ENCODE data around the gene PBX1.

The PBX1 gene

GRCh38 chr1:164658864-164659263, 99.9 kb downstream of the PBX1 start:
- Histone ChIP-seq H3K4me1 (ENCODE audit: control insufficient read depth, low read length) (no peaks in the 10 kb centered on the region), H3K4me2 (ENCODE audit: low read length) (no peak overlapping the region), H3K4me3 (ENCODE audit: low read length) (no peak overlapping the region), H3K9me3 (ENCODE audit: control insufficient read depth, insufficient read depth, low read length) (no peaks in the 10 kb centered on the region), H3K36me3 (ENCODE audit: control insufficient read depth, low read length) (no peaks in the 10 kb centered on the region), H3K27me3 (ENCODE audit: control insufficient read depth, low read length) (no peaks in the 10 kb centered on the region), H3K9me2 (replicated peaks; ENCODE audit: control insufficient read depth, low read length) (no peaks in the 10 kb centered on the region; the same call in 1 of the 2 replicates), H3F3A (ENCODE audit: control insufficient read depth, insufficient read depth) (no peaks in the 10 kb centered on the region), H3K27ac (ENCODE audit: low read depth, low read length) (no peak overlapping the region), H4K20me1 (ENCODE audit: control insufficient read depth, insufficient read depth, low read depth, low read length) (no peaks in the 10 kb centered on the region), H3K79me2 (ENCODE audit: control insufficient read depth, low read length) (no peaks in the 10 kb centered on the region)
- TF ChIP-seq EZH2phosphoT487 (IDR thresholded peaks at IDR 0.05; ENCODE audit: borderline replicate concordance, low read length) (no peak), CTCF (IDR thresholded peaks at IDR 0.05; ENCODE audit: low read depth, low read length, poor library complexity, severe bottlenecking) (no peak)

GRCh38 chr1:164659621-164660411, 100.8 kb downstream of the PBX1 start:
- no peaks in the 10 kb centered on the region for H3F3A ChIP-seq (ENCODE audit: control insufficient read depth, insufficient read depth)
- no peak overlapping the region for H3K4me3 ChIP-seq (ENCODE audit: low read length)
- H3K27me3 ChIP-seq (ENCODE audit: control insufficient read depth, low read length): no peaks in the 10 kb centered on the region
- no peak for TF ChIP-seq EZH2phosphoT487 (IDR thresholded peaks at IDR 0.05; ENCODE audit: borderline replicate concordance, low read length)
- no peaks in the 10 kb centered on the region for H3K36me3 ChIP-seq (ENCODE audit: control insufficient read depth, low read length)
- H3K79me2 ChIP-seq (ENCODE audit: control insufficient read depth, low read length): no peaks in the 10 kb centered on the region
- no peaks in the 10 kb centered on the region for H3K9me3 ChIP-seq (ENCODE audit: control insufficient read depth, insufficient read depth, low read length)
- H3K4me1 ChIP-seq (ENCODE audit: control insufficient read depth, low read length): no peaks in the 10 kb centered on the region
- H4K20me1 ChIP-seq (ENCODE audit: control insufficient read depth, insufficient read depth, low read depth, low read length): no peaks in the 10 kb centered on the region
- no peak overlapping the region for H3K27ac ChIP-seq (ENCODE audit: low read depth, low read length)
- H3K9me2 ChIP-seq (replicated peaks; ENCODE audit: control insufficient read depth, low read length): no peaks in the 10 kb centered on the region; the same call in 1 of the 2 replicates
- H3K4me2 ChIP-seq (ENCODE audit: low read length): no peak overlapping the region

- H3K27me3 ChIP-seq (ENCODE audit: control insufficient read depth, low read length): no peaks in the 10 kb centered on the region
- H3K4me3 ChIP-seq (ENCODE audit: low read length): no peak overlapping the region
- no peak overlapping the region for H3K27ac ChIP-seq (ENCODE audit: low read depth, low read length)
- no peaks in the 10 kb centered on the region for H3K36me3 ChIP-seq (ENCODE audit: control insufficient read depth, low read length)
- no peaks in the 10 kb centered on the region; the same call in 1 of the 2 replicates for H3K9me2 ChIP-seq (replicated peaks; ENCODE audit: control insufficient read depth, low read length)
- H4K20me1 ChIP-seq (ENCODE audit: control insufficient read depth, insufficient read depth, low read depth, low read length): no peaks in the 10 kb centered on the region
- no peaks in the 10 kb centered on the region for H3K9me3 ChIP-seq (ENCODE audit: control insufficient read depth, insufficient read depth, low read length)
- H3F3A ChIP-seq (ENCODE audit: control insufficient read depth, insufficient read depth): no peaks in the 10 kb centered on the region
- no peak for TF ChIP-seq CTCF (IDR thresholded peaks at IDR 0.05; ENCODE audit: low read depth, low read length, poor library complexity, severe bottlenecking)
- no peak for TF ChIP-seq EZH2phosphoT487 (IDR thresholded peaks at IDR 0.05; ENCODE audit: borderline replicate concordance, low read length)
- H3K79me2 ChIP-seq (ENCODE audit: control insufficient read depth, low read length): no peaks in the 10 kb centered on the region
- H3K4me1 ChIP-seq (ENCODE audit: control insufficient read depth, low read length): no peaks in the 10 kb centered on the region
- H3K4me2 ChIP-seq (ENCODE audit: low read length): no peak overlapping the region
Measured at GRCh38 chr1:164660412-164660772, 101.4 kb downstream of the PBX1 start.

GRCh38 chr1:164660775-164661174, 101.8 kb downstream of the PBX1 start:
- Histone ChIP-seq H3K27ac (ENCODE audit: low read depth, low read length) (no peak overlapping the region), H3K4me2 (ENCODE audit: low read length) (no peak overlapping the region), H3K9me2 (replicated peaks; ENCODE audit: control insufficient read depth, low read length) (no peaks in the 10 kb centered on the region; the same call in 1 of the 2 replicates), H3K4me1 (ENCODE audit: control insufficient read depth, low read length) (no peaks in the 10 kb centered on the region), H3F3A (ENCODE audit: control insufficient read depth, insufficient read depth) (no peaks in the 10 kb centered on the region), H3K4me3 (ENCODE audit: low read length) (no peak overlapping the region), H3K36me3 (ENCODE audit: control insufficient read depth, low read length) (no peaks in the 10 kb centered on the region), H3K9me3 (ENCODE audit: control insufficient read depth, insufficient read depth, low read length) (no peaks in the 10 kb centered on the region), H3K79me2 (ENCODE audit: control insufficient read depth, low read length) (no peaks in the 10 kb centered on the region), H4K20me1 (ENCODE audit: control insufficient read depth, insufficient read depth, low read depth, low read length) (no peaks in the 10 kb centered on the region), H3K27me3 (ENCODE audit: control insufficient read depth, low read length) (no peaks in the 10 kb centered on the region)
- TF ChIP-seq EZH2phosphoT487 (IDR thresholded peaks at IDR 0.05; ENCODE audit: borderline replicate concordance, low read length): no peak
- TF ChIP-seq CTCF (IDR thresholded peaks at IDR 0.05; ENCODE audit: low read depth, low read length, poor library complexity, severe bottlenecking): no peak

Measured in DOHH2 (cell line).